Activated CD4-positive, alpha-beta memory T cell treated with anti-CD3 and anti-CD28 coated beads for 36 hours (primary cell): ENCODE results near the gene RETNLB. TPM values are rescaled to one million over a fixed set of nuclear protein-coding genes. Genes with fewer than 3 reads are reported as not detected.

Experiments
- CTCF ChIA-PET: fragments of 350-600 bp; sonication (Branson Sonifier 250); formaldehyde crosslinking; loops from one replicate; lab custom pipeline; 2021; ENCODE audit warnings: antibody characterized with exemption, inconsistent platforms; lab: Charles Lee
- POLR2A ChIA-PET: fragments of 350-600 bp; sonication (Branson Sonifier 250); formaldehyde crosslinking; loops from one replicate; lab custom pipeline; 2021; ENCODE audit warnings: antibody characterized with exemption; lab: Charles Lee
- DNase-seq: peaks from one replicate; pipeline ENCODE4 v3.0.0-alpha.2; 2020
- H3K27ac Mint-ChIP-seq: one replicate; pipeline ENCODE4 v1.8.0; 2021; ENCODE audit warnings: mixed read lengths
- H3K27me3 Mint-ChIP-seq: one replicate; pipeline ENCODE4 v1.8.0; 2021; ENCODE audit warnings: mixed read lengths
- H3K36me3 Mint-ChIP-seq: one replicate; pipeline ENCODE4 v1.8.0; 2021; ENCODE audit warnings: mixed read lengths
- H3K4me1 Mint-ChIP-seq: one replicate; pipeline ENCODE4 v1.8.0; 2021; ENCODE audit warnings: low read depth, mixed read lengths
- H3K4me3 Mint-ChIP-seq: one replicate; pipeline ENCODE4 v1.8.0; 2021; ENCODE audit warnings: mild to moderate bottlenecking, mixed read lengths
- H3K9me3 Mint-ChIP-seq: one replicate; pipeline ENCODE4 v1.8.0; 2021; ENCODE audit warnings: mixed read lengths
- intact Hi-C: fragments of 100-400 bp; cut with micrococcal nuclease; formaldehyde crosslinking; loops from one replicate; pipeline ENCODE4 v1.15.1; 2023
- total RNA-seq, 2 experiments: library from RNA; stranded (reverse); gene quantifications; one replicate each; pipeline ENCODE4 v1.2.3, GENCODE V29; 2021

RETNLB gene
- total RNA-seq, 2 experiments from 2014 or later, result not detected

DNA sequence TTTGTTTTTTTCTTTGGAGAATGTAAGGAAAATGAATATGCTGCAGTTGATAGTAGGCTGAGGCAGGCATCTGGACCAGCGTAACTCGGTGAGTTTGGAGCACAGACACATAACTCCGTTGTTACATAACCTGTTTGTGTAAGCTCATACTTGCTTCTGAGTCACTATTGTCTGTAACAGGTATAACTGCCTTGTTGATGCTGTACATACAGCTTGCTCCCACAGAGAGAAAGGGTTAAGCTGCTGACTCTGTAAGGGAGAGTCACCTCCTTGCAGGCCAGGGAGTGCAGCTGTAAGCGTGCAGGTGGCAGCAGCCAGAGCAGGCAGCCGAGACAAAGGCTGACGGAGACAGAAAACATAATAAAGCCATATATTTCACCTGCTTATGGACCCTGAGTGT is 20.4 kb downstream of the RETNLB start:
- Mint-ChIP-seq H3K27me3 (no peaks in the 10 kb centered on the region), H3K9me3 (no peaks in the 10 kb centered on the region), H3K36me3 (no peaks in the 10 kb centered on the region), H3K27ac (no peak overlapping the region), H3K4me1 (no peaks in the 10 kb centered on the region), H3K4me3 (no peak overlapping the region)
- intact Hi-C loops, result no loop called here
- no peak for DNase-seq
- ChIA-PET POLR2A (no interaction called here), CTCF (no interaction called here)

- intact Hi-C loops, result no loop called here
- Mint-ChIP-seq H3K4me1 (no peaks in the 10 kb centered on the region), H3K27me3 (no peaks in the 10 kb centered on the region), H3K9me3 (no peaks in the 10 kb centered on the region), H3K4me3 (no peak overlapping the region), H3K36me3 (no peaks in the 10 kb centered on the region), H3K27ac (no peak overlapping the region)
- DNase-seq, result no peak
- ChIA-PET POLR2A (no interaction called here), CTCF (no interaction called here)
These were observed 28.3 kb downstream of the RETNLB start for GRCh38 chr3:108728934-108729333.

- H3K27me3 Mint-ChIP-seq, result no peaks in the 10 kb centered on the region
- ChIA-PET POLR2A (no interaction called here), CTCF (no interaction called here)
- intact Hi-C loops, result no loop called here
- DNase-seq, result no peak
- no peak overlapping the region for H3K27ac Mint-ChIP-seq
- no peaks in the 10 kb centered on the region for H3K36me3 Mint-ChIP-seq
- H3K9me3 Mint-ChIP-seq, result no peaks in the 10 kb centered on the region
- no peaks in the 10 kb centered on the region for H3K4me1 Mint-ChIP-seq
- H3K4me3 Mint-ChIP-seq, result no peak overlapping the region
These were observed 29.1 kb downstream of the RETNLB start for GRCh38 chr3:108728105-108728504.

GRCh38 chr3:108724101-108724500 is 33.1 kb downstream of the RETNLB start:
- H3K27ac Mint-ChIP-seq, result no peak overlapping the region
- POLR2A ChIA-PET, result no interaction called here
- H3K36me3 Mint-ChIP-seq, result no peaks in the 10 kb centered on the region
- H3K4me3 Mint-ChIP-seq, result no peak overlapping the region
- no peak for DNase-seq
- peaks cover 11% of the 10 kb centered on the region for H3K9me3 Mint-ChIP-seq
- intact Hi-C loops, result no loop called here
- CTCF ChIA-PET, result no interaction called here
- no peaks in the 10 kb centered on the region for H3K27me3 Mint-ChIP-seq
- H3K4me1 Mint-ChIP-seq, result no peaks in the 10 kb centered on the region

- no peak for DNase-seq
- ChIA-PET CTCF (interaction anchor here (1.0 kb wide), 1 partner anchor 328 kb away, joined by 3 read pairs; no protein-coding TSS in a partner anchor), POLR2A (no interaction called here)
- H3K4me1 Mint-ChIP-seq, result no peaks in the 10 kb centered on the region
- H3K36me3 Mint-ChIP-seq, result no peaks in the 10 kb centered on the region
- no peaks in the 10 kb centered on the region for H3K27me3 Mint-ChIP-seq
- H3K9me3 Mint-ChIP-seq, result peaks cover 11% of the 10 kb centered on the region
- no peak overlapping the region for H3K27ac Mint-ChIP-seq
- intact Hi-C loops, result no loop called here
- H3K4me3 Mint-ChIP-seq, result no peak overlapping the region
These were observed 34.5 kb downstream of the RETNLB start for GRCh38 chr3:108722724-108723123.

DNA sequence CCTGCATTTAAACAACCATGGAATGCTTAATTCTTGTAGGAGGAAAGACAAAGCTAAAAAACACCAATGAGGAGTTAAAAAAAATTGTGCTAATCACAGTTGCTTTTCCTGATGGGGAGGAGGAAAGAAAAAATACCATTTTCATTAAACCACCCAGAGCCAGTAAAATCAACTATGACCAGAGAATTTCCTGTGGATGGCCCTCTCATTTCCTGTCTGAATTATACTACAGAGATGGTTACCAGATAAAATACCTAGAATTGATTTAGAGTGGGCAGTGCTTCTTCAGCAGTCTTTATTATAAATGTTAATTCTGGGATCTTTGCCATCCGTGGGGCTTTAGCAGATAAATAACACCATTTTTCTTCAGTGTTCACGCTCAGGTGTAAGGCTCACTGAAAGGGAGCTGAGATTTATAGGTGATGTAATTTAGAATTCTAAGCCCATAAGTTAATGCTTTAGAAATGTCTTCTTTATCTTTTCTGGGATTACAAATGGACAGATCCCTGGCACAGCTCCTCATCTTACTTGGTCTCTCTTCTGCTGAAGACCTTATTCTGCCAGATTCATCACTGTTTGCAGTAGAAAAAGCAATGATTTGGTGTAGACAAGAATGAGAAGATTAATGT is 37.9 kb downstream of the RETNLB start:
- CTCF ChIA-PET, result interaction anchor here (0.6 kb wide), 1 partner anchor 232 kb away, joined by 3 read pairs; no protein-coding TSS in a partner anchor
- H3K27me3 Mint-ChIP-seq, result no peaks in the 10 kb centered on the region
- DNase-seq, result no peak
- H3K36me3 Mint-ChIP-seq, result no peaks in the 10 kb centered on the region
- no peak overlapping the region for H3K27ac Mint-ChIP-seq
- H3K9me3 Mint-ChIP-seq, result peaks cover 11% of the 10 kb centered on the region
- intact Hi-C loops, result loop anchor here (5.0 kb wide), 1 partner anchor 58 kb away; no protein-coding TSS in a partner anchor
- H3K4me1 Mint-ChIP-seq, result no peaks in the 10 kb centered on the region
- POLR2A ChIA-PET, result interaction anchor here (0.6 kb wide), 1 partner anchor 616 kb away, joined by 3 read pairs; no protein-coding TSS in a partner anchor
- H3K4me3 Mint-ChIP-seq, result no peak overlapping the region

- Mint-ChIP-seq H3K4me1 (no peaks in the 10 kb centered on the region), H3K9me3 (peaks cover 11% of the 10 kb centered on the region), H3K27ac (no peak overlapping the region), H3K36me3 (no peaks in the 10 kb centered on the region), H3K4me3 (no peak overlapping the region), H3K27me3 (no peaks in the 10 kb centered on the region)
- ChIA-PET CTCF (interaction anchor here (0.6 kb wide), 1 partner anchor 232 kb away, joined by 3 read pairs; no protein-coding TSS in a partner anchor), POLR2A (no interaction called here)
- intact Hi-C loops, result loop anchor here (5.0 kb wide), 1 partner anchor 59 kb away; no protein-coding TSS in a partner anchor
- DNase-seq, result no peak
These were observed 38.8 kb downstream of the RETNLB start for GRCh38 chr3:108718454-108718853.

DNA sequence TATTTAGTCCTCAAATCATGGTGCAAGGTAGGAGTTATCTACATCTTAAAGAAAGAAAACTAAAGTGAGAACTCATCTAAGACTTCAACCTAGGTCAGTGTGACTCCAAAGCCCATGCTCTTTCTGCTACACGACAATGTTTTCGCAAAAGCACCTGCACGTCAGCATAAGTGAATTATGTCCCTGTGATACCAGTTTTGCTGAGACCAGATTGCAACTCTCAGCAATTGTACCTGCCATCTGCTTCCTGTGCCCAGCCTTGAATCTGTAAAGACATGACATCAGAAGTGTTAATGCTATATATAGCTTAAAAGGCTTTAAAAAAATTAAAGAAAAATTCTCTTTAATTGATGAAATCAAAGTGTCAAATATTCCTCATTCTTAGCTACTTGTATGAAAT is 43.4 kb downstream of the RETNLB start:
- DNase-seq, result no peak
- Mint-ChIP-seq H3K36me3 (no peaks in the 10 kb centered on the region), H3K27me3 (no peaks in the 10 kb centered on the region), H3K9me3 (no peaks in the 10 kb centered on the region), H3K4me3 (no peak overlapping the region), H3K27ac (no peak overlapping the region), H3K4me1 (no peaks in the 10 kb centered on the region)
- POLR2A ChIA-PET, result no interaction called here
- intact Hi-C loops, result no loop called here
- CTCF ChIA-PET, result no interaction called here

GRCh38 chr3:108713009-108713516 is 44.1 kb downstream of the RETNLB start:
- DNase-seq, result no peak
- no peaks in the 10 kb centered on the region for H3K27me3 Mint-ChIP-seq
- no peak overlapping the region for H3K4me3 Mint-ChIP-seq
- ChIA-PET POLR2A (no interaction called here), CTCF (no interaction called here)
- intact Hi-C loops, result no loop called here
- H3K27ac Mint-ChIP-seq, result no peak overlapping the region
- no peaks in the 10 kb centered on the region for H3K9me3 Mint-ChIP-seq
- no peaks in the 10 kb centered on the region for H3K36me3 Mint-ChIP-seq
- no peaks in the 10 kb centered on the region for H3K4me1 Mint-ChIP-seq

Other genes with a start within 250 kb of the RETNLB start
- under 1 TPM; 0.12 to 0.17 TPM for gene MYH15, start 246.8 kb downstream of the RETNLB start, total RNA-seq
- 10 to 100 TPM; 39.5 to 45.1 TPM for gene CIP2A, start 168.0 kb downstream of the RETNLB start, total RNA-seq
- gene DZIP3, start 167.7 kb downstream of the RETNLB start, total RNA-seq, result 10 to 100 TPM; 11.3 to 11.4 TPM
- gene TRAT1, start 65.4 kb upstream of the RETNLB start, total RNA-seq, result 10 to 100 TPM; 19.9 to 20.7 TPM
- gene GUCA1C, start 196.5 kb upstream of the RETNLB start, total RNA-seq, result not detected